Stimulated activated CD4-positive, alpha-beta T cell treated with anti-CD3 and anti-CD28 coated beads, Interleukin-2, amount 100 ng/mL, for 48 hours (primary cell): ENCODE data around the gene TRAF4.
A peak's percentile ranks its signal among the peaks of the same experiment; 100 is the strongest.

Experiments
- DNase-seq, 2 donors: peaks; one replicate each; pipeline ENCODE4 v3.0.0-alpha.2; 2020

TRAF4 gene

DNA sequence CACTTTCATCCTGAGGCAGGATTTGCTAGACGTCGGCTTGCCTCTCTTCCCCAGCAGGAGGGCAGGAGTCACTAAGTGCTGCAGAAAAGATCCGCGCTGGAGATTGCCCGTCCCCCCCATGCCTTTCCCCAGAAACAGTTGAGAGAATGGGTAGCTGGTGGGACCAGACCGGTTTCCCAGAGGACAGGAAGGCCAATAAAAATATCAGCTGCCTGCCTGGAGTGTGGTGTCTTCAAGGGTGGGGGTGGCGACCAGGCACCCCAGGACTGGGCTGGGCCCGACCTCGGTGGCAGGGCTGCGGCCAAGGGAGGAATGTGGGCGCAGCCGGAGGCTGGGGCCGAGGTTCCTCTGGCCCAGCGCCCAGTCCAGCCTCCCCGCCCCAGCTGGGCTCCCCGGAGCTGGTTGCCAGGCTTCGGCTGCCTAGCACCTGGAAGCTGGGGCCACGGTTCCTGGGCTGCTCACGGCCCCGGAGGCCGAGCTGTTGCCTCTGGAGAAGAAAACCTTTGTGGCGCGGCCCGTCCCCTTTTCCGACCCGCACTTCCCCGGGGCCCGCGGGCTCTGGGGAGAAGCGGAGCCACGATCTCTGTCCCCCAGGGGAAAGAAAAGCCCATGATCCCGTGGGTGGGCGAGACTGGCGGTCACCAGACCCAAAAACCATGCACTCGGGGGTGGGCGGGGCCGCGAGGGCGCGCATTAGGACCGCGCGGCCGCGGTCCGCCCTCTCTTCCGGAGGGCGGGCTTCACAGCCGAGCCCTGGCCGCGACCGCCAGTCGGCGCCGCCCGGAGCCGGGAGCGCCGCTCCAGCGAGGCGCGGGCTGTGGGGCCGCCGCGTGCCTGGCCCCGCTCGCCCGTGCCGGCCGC lies at the start of gene TRAF4:
TRAF4 (plus strand) TSS at position 769 of the 861 bp plus-strand sequence. CDS start 102 bp downstream, outside the sequence.
- peak; percentile 76 to 78 for DNase-seq

DNA sequence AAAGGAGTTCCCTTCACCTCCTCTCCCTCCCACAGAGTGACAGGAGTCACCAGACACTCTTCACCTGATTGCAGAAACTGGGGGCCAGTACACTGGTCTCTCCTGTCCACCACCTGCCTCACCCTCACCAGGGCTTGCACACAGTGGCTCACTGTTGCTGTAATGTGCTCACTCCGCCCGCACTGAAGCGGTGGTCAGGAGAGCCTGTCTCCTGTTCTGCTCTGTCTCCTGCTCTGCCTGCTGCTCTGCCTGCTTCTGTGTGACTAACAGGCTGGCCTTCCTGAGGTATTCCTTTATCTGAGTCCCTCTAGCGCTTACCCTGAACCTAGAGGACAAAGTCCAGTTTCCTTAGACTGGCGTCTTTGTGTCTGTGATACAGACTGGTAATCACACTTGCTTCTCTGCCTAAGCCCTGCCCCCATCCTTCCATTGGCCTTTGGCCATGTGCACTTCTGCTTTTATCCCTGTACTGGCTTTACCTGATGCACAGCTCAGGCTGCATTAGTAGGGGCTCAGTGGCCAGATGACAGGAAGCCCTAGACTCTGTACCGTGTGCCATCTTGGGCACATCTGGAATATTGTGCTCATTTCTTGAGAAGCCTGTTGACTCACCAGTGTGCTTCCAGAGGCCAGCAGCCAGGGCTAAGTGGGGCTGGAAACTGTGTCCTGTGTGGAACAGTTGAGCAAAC lies 45.4 kb upstream of the TRAF4 start:
- no peak for DNase-seq

DNA sequence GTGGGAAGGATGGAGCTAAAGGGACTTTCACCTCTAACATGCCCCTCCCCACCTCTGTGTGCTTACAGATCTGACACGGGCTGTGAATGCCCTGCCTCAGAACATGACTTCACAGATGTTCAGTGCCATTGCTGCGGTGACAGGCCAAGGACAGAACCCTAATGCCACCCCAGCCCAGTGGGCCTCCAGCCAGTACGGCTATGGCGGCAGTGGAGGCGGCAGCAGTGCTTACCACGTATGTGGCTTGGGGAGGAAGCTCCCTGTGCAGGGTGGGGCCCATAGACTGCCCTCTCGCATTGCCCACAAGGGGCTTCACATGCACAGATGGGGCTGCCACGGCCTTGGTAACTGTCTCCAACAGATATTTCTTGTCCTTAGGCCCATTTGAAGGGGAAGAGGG lies 43.5 kb upstream of the TRAF4 start:
- DNase-seq: no peak

DNA sequence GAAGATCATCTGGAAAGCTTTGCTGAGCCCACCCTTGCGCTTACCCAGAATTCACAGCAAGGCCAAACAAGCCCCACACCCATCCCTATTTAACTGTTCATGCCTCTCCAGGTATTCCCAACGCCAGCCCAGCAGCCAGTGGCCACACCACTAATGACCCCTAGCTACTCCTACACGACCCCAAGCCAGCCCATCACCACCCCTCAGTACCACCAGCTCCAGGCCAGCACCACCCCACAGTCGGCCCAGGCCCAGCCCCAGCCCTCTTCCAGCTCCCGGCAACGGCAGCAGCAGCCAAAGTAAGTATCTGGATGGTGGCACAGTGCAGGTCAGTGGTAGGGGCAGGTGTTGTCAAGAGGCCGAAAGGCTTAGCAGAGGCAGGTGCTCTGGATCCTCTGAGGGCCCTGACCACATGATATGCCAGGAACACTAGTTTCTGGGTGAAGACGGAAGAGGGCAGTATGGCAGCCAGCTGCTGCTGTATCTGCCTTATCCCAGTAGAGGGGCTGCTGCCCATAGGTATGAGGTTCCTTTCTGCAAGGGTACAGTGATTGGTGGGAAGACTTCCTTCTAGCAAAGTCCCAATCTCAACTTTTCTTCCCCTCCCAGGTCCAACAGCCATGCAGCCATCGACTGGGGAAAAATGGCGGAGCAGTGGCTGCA lies 42.9 kb upstream of the TRAF4 start:
- no peak for DNase-seq

DNA sequence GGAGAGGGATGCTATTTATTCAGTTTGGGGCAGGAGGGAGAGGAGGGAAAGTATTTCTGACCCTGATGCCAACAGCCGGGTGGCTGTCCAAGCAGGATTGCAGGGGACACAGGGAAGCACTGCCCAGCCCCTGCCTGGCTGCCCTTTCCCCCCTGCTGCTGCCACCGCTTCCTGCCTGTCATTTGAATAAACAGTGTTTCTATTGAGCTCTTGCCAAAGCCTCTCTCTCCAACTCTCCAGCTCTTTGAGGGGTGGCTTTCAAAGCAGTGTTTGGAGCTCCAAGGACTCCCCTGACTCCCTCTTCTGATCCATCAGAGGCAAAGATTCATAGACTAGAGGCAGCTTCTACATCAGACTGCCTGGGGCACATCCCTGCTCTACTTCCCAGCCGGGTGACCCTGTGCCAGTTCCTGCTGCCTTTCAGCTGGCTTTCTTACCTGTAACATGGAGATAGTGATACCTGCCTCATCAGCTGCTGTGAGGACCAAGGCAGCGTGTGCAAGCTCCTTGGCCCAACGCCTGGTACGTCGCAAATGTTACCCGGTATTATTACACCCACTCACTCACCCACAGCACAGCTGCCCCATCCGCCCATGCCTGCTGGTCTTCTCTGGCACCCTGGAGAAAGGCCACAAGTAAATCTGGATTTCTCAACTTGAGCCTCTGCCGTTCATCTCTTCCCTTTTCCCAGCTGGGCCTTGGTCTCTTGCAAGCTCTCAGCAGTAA lies 41.6 kb upstream of the TRAF4 start:
- no peak for DNase-seq

DNA sequence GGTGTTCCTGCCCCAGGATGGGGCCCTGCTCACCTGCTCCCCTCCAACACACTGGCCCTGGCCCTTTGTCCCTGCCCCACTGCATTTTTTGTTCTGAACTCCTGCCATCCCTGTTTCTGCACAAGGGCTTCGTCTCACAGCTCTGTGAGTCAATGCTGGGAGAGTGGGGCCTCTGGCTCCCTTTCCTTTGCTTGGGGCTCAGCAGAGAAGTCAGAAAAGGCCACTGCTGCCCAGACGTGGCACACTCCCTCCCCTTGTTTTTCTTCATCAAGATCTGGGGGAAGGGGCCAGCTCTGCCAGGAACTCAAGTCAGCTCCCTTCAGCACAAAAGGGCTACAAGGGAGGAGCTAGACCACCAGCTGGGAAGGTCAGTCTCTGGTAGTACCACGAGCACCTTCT lies 41.1 kb upstream of the TRAF4 start:
- no peak for DNase-seq

- no peak for DNase-seq
These were observed 40.1 kb upstream of the TRAF4 start for GRCh38 chr17:28703552-28704218.

GRCh38 chr17:28704219-28704858 lies 39.5 kb upstream of the TRAF4 start:
- no peak for DNase-seq

DNA sequence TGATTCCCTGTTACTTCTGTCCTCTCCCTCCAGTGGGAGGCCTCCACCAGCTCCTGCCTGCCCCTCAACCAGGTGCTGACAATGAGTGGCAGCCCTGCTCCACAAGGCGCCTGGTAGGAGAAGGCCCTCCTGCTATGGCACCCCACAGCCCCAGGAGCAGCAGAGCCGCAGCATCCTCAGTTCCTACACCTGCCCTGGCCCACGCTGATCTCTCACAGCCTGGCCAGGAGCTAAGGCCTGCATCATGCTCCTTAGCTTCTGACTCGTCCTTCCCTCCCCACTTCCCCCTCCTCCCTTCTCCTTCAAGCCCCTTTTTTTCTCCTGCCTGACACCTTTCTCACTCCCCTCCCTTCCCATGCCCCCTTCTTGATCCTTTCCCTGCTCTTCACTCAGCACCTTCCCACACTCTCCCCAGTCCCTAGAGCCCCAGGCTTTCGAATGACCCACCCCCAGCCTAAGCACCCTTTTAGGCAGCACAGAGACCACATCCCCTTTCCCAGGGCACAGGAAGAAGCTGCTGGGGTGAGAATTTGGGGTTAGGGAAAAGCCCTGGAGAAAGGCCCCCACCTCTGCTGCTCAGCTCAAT lies 38.6 kb upstream of the TRAF4 start:
- no peak for DNase-seq

GRCh38 chr17:28705728-28706334 lies 38.0 kb upstream of the TRAF4 start:
- no peak for DNase-seq

GRCh38 chr17:28706471-28707338 lies 37.1 kb upstream of the TRAF4 start:
- no peak for DNase-seq

- no peak for DNase-seq
These were observed 36.5 kb upstream of the TRAF4 start for GRCh38 chr17:28707339-28707720.

- DNase-seq: peak; percentile 92 to 94
These were observed 32.7 kb upstream of the TRAF4 start for GRCh38 chr17:28710861-28711722.

DNA sequence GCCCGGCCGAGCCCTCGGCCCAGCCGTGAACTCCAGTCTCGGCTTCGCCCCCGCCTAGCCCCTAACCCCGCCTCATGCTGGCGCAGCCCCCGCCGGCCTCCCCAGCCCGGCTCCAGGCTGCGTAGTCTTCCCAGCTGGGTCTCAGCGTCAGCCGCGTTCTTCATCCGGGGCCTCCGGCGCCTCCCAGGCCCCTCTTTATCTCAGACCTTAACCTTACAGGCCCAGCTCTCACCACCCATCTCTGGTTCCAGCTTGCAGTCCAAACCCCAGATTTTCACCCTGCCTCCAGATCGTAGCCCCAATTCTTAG lies 32.1 kb upstream of the TRAF4 start, which contains the start of gene PROCA1:
PROCA1 (minus strand) TSS at position 166 of the 309 bp plus-strand sequence. CDS start 228 bp downstream, outside the sequence.
- no peak for DNase-seq

DNA sequence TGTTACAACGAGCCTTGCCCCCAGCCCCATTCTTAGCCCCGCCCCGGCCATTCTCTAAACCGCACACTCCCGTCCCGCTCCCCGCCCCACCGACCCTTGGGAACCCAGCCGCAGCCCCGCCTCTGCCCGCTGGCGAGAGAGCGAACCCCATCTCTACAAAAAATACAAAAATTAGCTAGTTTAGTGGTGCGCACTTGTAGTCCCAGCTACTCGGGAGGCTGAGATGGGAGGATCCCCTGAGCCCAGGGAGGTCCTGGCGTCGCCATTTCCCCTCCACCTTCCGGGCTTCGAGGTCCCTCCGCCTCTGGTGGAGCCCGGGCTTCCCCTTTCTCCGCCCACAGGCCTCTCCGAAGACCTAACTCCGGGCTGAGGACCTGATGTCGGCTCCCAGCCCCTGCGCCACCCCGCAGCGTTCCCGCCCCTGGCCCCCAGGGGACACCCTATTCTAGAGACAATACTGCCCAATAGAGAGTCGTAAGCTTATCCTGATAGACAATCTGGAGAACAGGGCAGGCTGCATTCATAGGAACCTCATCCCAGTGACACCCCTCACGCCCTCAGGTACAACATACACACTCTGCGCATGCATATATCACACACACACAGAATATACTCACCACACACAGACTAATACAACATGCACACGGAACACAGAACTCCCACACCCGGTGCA lies 31.6 kb upstream of the TRAF4 start:
- DNase-seq: peak; percentile 53 to 54

GRCh38 chr17:28712705-28713415 lies 31.0 kb upstream of the TRAF4 start:
- no peak for DNase-seq

DNA sequence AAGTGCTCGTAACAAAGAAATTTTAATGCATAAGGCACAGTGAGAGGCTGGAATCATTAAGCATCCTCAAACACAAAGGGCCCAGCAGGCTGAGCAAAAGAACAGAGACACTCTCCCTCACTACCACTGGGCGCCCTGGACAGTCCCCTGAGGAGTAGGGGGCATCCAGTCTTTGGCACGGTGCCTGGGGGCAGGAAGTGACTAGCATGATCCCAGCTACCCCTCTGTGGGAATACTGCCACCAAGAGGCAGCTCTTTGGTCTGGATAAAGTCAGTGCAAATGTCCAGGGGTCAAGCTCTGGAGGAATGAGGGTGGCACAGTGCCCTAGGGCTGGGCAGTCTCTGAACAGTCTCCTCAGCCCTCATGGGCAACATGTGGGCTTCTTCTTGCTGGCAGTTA lies 29.5 kb upstream of the TRAF4 start:
- no peak for DNase-seq

DNA sequence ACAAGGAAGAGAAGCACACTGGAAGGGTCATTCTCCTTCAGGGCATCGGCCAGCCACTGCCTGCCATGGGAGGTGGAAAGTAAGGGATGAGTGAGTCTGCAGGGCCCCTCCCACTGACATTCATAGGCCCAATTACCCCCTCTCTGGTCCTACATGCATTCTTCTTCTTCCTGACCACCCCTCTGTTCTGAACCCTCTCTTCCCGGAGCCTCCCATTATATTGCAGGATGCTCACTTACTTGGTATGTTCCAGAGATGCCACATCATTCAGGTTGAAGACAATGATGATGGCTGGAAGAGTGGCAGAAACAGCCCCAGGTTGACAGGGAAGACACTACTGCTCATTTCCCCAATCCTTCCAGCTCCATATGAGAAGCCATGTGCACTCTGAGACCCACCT lies 28.6 kb upstream of the TRAF4 start:
- DNase-seq: no peak
